SK-N-MC (cell line): ENCODE data around the gene FAS.

ENCODE experiments used
- DNase-seq: peaks from one replicate; pipeline ENCODE4 v3.0.0-alpha.2; 2011; ENCODE audit warnings: low read depth, low spot score
- H3K27ac ChIP-seq: fragments of 200-600 bp; sonication (generic); 2 replicates; pipeline ENCODE4 v1.5.1; 2016; ENCODE audit warnings: mixed run types
- H3K36me3 ChIP-seq: fragments of 200-600 bp; sonication (generic); 2 replicates; pipeline ENCODE4 v1.6.1; 2017; ENCODE audit warnings: antibody characterized with exemption, low read length, mixed read lengths; ENCODE audit not compliant: insufficient read depth
- H3K4me3 ChIP-seq: fragments of 200-600 bp; sonication (generic); 2 replicates; pipeline ENCODE4 v1.5.1; 2016
- H3K9ac ChIP-seq: fragments of 200-600 bp; sonication (generic); 2 replicates; pipeline ENCODE4 v1.8.0; 2017; ENCODE audit warnings: mixed run types, mixed read lengths; ENCODE audit not compliant: insufficient read length
- H3K9me3 ChIP-seq: fragments of 200-600 bp; sonication (generic); 2 replicates; pipeline ENCODE4 v1.6.1; 2017; ENCODE audit warnings: low read depth, mild to moderate bottlenecking, antibody characterized with exemption, low read length, moderate library complexity, mixed read lengths
- EZH2 ChIP-seq: fragments of 200-600 bp; sonication (generic); IDR thresholded peaks from one replicate; pipeline ENCODE4 v1.6.1; 2017; ENCODE audit warnings: antibody characterized with exemption
- FOXP2 ChIP-seq: optimal IDR thresholded peaks from 2 replicates; pipeline ENCODE3; 2011; ENCODE audit warnings: mild to moderate bottlenecking, moderate library complexity; ENCODE audit not compliant: insufficient read depth; ENCODE audit errors: extremely low read length, control extremely low read depth
- POLR2AphosphoS5 ChIP-seq: IDR thresholded peaks from 2 replicates; pipeline ENCODE4 v1.6.1; 2012; ENCODE audit warnings: mild to moderate bottlenecking, low read depth, low read length, borderline replicate concordance

Gene FAS

DNA sequence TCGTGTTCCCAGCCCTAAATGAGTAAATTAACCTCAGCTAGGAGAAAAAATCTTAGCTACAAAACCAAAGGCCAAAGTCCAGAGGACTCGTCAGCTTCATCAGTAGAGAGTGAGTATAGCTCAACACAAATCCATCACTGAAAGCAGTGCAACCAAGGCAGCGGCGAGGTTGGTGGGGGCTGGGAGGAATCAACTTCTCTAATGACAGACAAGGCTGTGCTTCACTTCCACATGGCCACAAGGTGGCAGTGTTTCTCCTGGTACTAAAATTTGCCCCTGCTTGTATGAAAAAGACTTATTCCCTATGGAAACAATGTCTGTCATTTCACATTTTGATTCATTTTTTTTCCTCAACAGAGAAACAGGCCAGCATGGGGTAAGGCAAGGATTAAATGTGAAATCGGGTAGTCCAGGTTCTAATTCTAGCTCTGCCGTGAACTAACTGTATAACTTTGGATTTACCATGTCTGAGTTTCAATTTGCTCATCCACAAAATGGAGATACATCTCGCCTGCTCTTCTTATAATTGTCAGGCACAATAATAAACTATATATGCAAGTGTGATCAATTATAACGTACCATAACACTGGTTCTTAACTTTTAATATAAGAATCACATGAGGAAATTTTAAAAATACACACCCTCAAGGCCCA lies 39.3 kb downstream of the FAS start:
- TF ChIP-seq EZH2, result no peak
- no peak for TF ChIP-seq POLR2AphosphoS5
- Histone ChIP-seq H3K9ac (no peak overlapping the region), H3K4me3 (no peak overlapping the region), H3K27ac (no peak overlapping the region), H3K36me3 (no peaks in the 10 kb centered on the region), H3K9me3 (no peaks in the 10 kb centered on the region)
- peak; percentile 39 for DNase-seq

DNA sequence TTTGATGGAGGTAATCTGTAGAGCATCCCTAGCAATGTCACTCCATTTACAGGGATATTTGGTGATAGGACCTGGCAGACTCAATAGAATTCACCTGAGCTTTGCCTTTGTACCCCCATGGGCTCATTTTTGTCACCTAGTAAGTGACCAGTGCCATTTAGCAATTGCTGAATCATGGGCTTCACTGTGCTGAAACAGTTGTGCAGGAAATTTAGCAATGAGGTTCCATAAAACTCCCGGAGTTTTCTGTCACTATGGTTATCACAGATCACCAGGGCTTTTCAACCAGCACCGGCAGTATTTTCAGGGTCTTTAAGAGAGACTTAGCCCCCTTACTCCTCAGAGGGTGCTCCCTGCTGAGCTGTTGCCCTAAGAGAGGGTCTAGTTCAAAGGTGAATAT lies 40.2 kb downstream of the FAS start:
- H3K27ac ChIP-seq, result no peak overlapping the region
- DNase-seq, result no peak
- TF ChIP-seq EZH2, result no peak
- no peaks in the 10 kb centered on the region for H3K36me3 ChIP-seq
- no peaks in the 10 kb centered on the region for H3K9me3 ChIP-seq
- no peak overlapping the region for H3K9ac ChIP-seq
- H3K4me3 ChIP-seq, result no peak overlapping the region

DNA sequence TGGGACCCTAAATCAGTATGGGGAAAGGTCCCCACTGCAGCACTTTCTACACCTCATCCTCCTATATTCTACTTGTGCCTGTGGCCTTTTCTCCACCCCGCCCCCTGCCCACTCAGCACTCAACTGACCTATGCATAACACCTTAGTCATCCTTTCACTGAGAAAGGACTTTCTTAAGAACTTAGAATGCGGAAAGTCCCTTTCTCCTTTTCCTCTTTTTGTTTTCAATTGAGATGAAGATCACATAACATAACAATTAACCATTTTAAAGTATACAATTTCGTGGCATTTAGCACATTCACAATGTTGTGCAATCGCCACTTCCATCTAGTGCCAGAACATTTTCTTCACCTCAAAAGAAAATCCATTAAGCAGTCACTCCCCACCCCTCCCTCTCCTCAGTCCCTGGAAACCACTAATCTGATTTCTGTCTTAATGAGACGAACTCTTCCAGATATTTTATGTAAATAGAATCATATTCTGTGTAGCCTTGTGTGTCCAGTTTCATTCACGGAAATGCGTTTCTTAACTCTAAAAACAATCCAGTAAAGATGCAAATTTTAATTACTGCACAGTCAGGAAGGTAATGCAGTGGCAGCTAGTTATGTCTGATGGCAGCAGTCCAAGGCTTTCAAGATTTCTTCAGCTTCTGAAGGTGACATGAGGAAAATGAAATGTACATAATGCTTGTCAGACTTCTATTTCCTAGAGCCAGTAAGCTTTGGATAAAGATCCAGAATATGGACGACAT lies 41.7 kb downstream of the FAS start:
- Histone ChIP-seq H3K36me3 (no peaks in the 10 kb centered on the region), H3K9ac (no peak overlapping the region), H3K9me3 (no peaks in the 10 kb centered on the region), H3K4me3 (no peak overlapping the region), H3K27ac (no peak overlapping the region)
- no peak for DNase-seq
- TF ChIP-seq FOXP2 (no peak), POLR2AphosphoS5 (no peak), EZH2 (no peak)

DNA sequence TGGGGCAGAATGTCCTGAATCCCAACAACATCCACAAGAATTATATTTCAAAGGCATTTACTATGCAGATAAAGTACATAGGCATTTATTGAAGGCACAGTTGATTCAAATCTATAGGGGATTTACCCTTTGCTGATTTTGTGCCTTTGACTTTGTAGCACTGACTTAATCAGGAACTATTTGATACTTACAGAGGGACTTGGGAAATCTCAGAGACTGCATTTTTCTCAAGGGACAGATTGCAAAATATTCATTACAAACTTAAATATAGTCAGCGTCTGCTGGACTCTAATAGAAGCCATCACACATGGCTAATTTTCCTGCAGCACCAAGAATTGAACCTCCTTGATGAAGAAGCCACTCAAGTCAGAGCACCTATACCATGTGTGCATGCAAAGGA lies 44.9 kb downstream of the FAS start:
- no peak for DNase-seq
- Histone ChIP-seq H3K27ac (no peak overlapping the region), H3K36me3 (no peaks in the 10 kb centered on the region), H3K9ac (no peak overlapping the region), H3K9me3 (no peaks in the 10 kb centered on the region), H3K4me3 (no peak overlapping the region)
- TF ChIP-seq POLR2AphosphoS5, result no peak
- TF ChIP-seq EZH2, result no peak
- TF ChIP-seq FOXP2, result no peak

DNA sequence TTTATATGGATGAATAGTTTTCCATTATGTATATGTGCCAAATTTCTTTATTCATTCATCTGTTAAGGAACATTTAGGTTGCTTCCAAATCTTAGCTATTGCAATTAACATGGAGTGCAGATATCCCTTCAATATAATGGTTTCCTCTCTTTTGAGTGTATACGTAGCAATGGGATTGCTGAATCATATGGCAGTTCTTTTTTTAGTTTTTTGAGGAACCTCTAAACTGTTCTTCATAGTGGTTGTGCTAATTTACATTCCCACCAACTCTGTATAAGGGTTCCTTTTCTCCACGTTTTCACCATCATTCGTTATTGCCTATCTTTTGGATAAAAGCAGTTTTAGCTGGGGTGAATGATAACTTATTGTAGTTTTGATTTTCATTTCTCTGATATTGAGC lies 46.5 kb downstream of the FAS start:
- no peak overlapping the region for H3K9ac ChIP-seq
- H3K36me3 ChIP-seq, result no peaks in the 10 kb centered on the region
- no peak overlapping the region for H3K27ac ChIP-seq
- TF ChIP-seq FOXP2 (no peak), EZH2 (no peak), POLR2AphosphoS5 (no peak)
- H3K9me3 ChIP-seq, result no peaks in the 10 kb centered on the region
- DNase-seq, result no peak
- H3K4me3 ChIP-seq, result no peak overlapping the region

DNA sequence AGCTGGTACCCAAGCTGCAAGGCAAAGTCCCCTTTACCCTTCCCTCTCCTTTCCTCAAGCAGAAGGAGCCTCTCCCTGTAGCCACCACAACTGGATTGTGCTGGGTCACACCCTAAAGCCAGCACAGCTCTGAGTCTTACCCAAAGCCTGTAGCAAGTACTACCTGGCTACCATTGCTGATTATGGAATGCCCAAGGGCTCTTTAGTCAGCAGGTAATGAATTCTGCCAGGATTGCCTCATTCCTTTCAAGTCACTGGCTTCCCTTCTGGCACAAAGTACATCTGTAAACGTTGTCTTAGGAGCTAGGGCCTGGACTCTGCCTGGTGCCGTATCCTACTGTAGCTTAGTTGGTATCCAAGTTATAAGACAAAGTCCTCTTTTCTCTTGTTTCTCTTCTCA lies 52.0 kb downstream of the FAS start:
- H3K36me3 ChIP-seq, result no peaks in the 10 kb centered on the region
- H3K27ac ChIP-seq, result no peak overlapping the region
- no peaks in the 10 kb centered on the region for H3K9me3 ChIP-seq

DNA sequence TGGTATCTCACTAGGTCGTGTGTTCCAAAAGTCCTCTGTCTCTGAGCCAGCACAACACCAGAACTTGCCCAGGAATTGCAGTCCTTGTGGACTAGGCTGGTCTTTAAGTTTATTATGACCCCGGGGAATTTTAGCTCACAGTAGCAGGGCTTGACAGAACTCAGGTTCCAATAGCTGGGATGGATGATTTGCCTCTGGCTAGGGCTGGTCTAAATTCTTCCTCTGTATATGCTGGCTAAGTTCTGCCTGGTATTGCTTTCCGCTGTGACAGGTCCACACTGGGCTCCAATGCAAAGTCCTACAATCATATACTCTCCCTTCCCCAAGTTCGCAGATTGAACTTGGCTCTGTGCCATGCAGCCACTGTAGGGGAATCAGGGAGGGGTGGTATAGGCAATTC lies 52.5 kb downstream of the FAS start:
- Histone ChIP-seq H3K9ac (no peak overlapping the region), H3K4me3 (no peak overlapping the region), H3K9me3 (no peaks in the 10 kb centered on the region), H3K27ac (no peak overlapping the region), H3K36me3 (no peaks in the 10 kb centered on the region)
- DNase-seq, result no peak
- TF ChIP-seq EZH2, result no peak
- TF ChIP-seq FOXP2, result no peak
- TF ChIP-seq POLR2AphosphoS5, result no peak

More for the DNA sequence above, 52.0 kb downstream of the FAS start:
- no peak for DNase-seq
- no peak for TF ChIP-seq POLR2AphosphoS5
- no peak for TF ChIP-seq FOXP2
- TF ChIP-seq EZH2, result no peak
- Histone ChIP-seq H3K4me3 (no peak overlapping the region), H3K9ac (no peak overlapping the region)

DNA sequence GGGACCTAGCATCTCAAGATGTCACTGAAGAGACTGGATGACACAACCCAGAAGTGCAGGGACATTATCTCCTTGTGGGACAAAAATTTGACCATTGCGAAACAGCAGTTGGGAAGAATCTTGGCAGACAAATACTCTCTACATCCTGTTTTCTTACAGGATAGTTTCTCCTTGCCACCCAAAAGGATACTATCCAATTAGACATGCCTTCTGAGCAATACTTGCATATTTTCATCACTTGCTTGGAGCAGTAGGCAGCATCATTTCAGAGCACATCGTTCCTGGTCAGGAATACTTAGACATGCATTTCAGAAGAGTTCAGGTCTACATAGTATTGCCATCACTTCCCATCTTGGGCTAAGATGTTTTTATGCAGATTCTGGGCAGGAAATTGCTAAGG lies 56.8 kb downstream of the FAS start:
- Histone ChIP-seq H3K4me3 (no peak overlapping the region), H3K36me3 (no peaks in the 10 kb centered on the region), H3K9ac (no peak overlapping the region), H3K27ac (no peak overlapping the region), H3K9me3 (no peaks in the 10 kb centered on the region)
- TF ChIP-seq FOXP2, result no peak
- TF ChIP-seq EZH2, result no peak
- TF ChIP-seq POLR2AphosphoS5, result no peak
- no peak for DNase-seq

DNA sequence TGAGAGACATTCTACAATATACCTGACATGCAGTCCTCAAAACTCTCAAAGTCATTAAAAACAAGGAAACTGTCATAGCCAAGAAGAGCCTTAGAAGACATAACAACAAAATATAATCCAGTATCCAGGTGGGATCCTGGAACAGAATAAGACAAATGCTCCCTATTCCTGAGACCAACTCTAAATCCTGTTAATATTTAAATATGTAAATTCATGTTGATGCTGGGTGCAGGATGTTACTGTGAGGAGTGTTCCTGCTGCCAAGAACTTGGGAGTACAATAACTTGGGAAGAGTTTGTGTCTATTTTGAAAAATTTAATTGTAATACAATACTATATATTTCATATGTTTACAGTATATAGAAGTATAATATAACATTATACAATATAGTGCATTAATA lies 61.0 kb downstream of the FAS start:
- TF ChIP-seq EZH2, result no peak
- no peak for TF ChIP-seq POLR2AphosphoS5
- TF ChIP-seq FOXP2, result no peak
- DNase-seq, result no peak

More for the DNA sequence above, 61.0 kb downstream of the FAS start:
- Histone ChIP-seq H3K4me3 (no peak overlapping the region), H3K9ac (no peak overlapping the region), H3K36me3 (no peaks in the 10 kb centered on the region), H3K9me3 (no peaks in the 10 kb centered on the region), H3K27ac (no peak overlapping the region)
